Stimulated activated CD4-positive, alpha-beta T cell treated with anti-CD3 and anti-CD28 coated beads, Interleukin-1b, Interleukin-23, amount 100 ng/mL, for 48 hours (primary cell): ENCODE results near the gene QSOX1.

Experiments used
- DNase-seq: peaks from one replicate; pipeline ENCODE4 v3.0.0-alpha.2; 2020

Gene QSOX1

DNA sequence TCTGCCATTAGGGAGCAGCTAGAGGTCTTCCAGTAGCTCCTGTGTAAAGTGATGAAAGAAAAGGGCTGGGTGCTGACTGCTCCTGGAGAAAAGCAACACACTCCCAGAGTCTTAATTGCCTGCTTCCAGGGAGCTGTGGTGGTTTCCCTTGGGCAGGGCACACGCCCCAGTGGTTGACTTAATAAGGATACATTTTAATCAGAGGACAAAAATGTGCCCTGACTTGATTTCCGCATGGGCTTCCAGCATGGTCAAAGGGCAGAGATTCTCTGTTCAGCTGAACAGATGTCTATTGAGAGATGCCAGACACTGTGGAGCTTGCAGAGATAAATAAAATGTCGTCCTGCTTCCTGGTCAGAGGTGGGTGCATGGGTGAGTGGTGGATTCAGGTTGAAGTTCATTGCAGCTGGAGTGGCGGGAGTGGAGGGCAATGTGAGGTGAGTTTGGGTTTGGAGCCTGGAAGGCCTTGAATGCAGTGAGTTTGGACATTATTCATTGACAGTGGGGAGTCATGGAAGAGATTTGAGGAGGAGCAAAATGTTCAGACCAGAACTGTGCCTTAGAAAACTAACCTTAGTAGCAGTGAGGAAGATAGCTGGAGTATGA lies 16.0 kb downstream of the QSOX1 start:
- DNase-seq, result no peak

DNA sequence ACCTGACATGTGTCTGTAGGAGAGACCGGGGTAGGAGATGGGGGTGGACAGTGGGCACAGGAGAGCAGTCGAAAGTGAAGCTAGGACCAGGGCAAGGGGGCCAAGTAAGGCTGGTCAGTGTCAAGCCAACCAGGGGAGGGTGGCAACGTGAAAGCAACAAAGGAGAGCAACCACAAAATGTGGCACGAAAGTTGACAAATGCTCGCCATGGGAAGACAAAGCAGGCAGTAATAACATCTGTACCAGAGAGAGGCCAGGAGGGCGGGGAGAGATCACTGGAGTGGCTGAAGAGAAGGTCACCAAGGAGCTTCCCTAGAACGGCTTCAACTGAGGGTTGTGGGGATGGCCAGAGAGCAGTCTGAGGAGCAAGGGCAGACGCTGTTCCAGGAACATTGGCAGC lies 17.0 kb downstream of the QSOX1 start:
- no peak for DNase-seq

DNA sequence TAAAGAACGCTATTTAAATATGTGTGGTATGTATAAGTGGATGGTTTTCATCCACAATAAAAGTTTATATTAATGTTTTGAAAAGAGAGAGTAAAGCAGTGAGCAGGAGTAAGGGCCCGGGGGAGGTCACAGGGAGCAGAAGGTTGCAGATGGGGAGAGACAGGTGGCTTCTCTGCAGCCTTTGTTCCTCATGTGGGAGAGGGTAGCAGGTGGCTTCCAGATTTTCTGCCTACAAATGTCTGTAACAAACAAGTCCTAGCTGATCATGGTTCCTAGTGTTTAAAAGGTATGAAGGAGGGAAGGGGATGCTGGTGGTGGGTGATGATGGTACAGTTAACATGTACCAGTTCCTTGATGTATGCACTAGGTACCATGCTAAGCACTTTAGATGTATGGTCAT lies 18.8 kb downstream of the QSOX1 start:
- DNase-seq, result no peak

DNA sequence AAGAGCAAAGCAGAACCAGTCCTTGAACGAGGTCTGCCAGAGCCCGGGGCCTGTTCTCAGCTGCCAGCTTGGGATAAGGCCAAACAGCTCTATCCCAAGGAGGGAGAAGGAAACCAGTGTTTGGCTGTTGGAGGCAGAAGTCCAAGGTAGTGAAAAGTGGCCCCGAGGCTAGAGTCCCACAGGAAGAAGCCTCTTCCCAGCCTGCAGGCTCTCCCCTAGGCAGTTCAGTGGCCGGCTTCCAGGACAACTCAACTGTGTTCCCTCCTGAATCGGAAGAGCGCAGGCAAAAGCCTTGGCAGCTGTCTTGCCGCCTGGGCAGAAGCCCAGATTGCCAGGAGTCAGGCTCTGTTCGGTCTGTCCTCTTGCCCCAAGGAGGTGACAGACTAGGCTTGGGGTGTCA lies 19.3 kb downstream of the QSOX1 start:
- DNase-seq, result no peak

DNA sequence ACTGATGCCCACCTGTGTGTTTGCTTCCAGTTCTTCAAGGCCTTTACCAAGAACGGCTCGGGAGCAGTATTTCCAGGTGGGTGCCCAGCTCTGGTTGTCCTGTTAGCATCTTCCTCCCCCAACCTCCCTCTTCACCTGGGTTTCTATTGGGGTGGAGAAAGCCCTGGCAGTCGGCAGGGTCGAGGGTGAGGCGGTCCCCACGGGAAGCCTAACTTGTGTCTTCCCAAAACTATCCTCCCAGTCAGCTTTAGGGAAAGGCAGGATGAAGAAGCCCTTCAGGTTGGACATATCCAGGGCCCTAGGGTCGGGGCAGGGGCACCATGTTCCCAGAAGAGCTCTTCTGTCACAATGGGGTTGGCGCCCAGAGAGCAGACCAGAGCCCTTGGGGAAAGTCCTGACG lies 20.6 kb downstream of the QSOX1 start:
- no peak for DNase-seq

DNA sequence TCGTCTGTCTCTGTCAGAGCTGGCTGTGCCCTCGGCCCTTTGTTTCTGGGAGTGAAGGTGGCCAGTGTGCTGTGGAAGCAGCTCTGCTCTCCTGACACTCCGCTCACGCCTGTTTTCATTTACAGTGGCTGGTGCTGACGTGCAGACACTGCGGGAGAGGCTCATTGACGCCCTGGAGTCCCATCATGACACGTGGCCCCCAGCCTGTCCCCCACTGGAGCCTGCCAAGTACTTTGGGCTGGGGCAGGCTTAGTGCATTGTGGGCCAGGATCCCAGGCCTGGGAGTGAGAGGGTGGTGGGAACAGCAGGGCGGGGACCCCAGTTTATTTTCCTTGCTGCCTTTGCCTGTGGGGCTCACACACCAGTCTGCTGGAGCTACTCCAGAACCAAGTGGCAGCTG lies 21.1 kb downstream of the QSOX1 start:
- DNase-seq, result no peak

DNA sequence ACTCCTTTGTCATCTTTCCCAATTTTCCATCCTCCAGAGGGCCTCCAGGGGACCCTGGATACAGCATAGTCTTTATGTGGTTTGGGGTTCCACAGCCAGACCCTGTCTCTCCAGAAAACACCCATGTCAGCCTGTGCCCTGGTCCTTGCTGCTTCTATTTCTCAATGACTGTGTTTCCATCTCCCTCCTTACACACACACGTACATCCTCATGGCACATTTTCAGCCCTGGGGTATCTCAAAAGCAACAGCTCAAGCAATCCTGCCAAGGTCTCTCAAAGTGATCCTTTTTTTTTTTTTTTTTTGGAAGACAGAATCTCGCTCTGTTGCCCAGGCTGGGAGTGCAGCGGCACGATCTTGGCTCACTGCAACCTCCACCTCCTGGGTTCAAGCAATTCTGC lies 22.3 kb downstream of the QSOX1 start:
- DNase-seq, result no peak

DNA sequence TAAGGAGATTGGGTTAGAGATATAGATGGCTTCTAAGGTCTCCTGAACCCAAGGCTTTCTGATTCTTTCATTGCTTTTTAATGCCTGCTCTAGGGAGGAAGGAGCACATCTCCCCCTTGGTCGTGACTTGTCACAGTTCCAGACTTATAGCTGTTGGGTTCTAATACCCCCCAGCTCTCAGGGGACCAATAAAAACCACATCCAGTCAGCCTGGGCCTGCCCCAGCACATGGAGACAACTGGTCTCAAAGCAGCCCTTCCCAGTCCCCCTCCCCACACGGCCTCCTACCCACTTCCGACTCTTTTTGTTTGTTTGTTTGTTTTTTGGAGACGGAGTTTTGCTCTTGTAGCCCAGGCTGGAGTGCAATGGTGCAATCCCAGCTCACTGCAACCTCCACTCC lies 23.3 kb downstream of the QSOX1 start:
- no peak for DNase-seq

DNA sequence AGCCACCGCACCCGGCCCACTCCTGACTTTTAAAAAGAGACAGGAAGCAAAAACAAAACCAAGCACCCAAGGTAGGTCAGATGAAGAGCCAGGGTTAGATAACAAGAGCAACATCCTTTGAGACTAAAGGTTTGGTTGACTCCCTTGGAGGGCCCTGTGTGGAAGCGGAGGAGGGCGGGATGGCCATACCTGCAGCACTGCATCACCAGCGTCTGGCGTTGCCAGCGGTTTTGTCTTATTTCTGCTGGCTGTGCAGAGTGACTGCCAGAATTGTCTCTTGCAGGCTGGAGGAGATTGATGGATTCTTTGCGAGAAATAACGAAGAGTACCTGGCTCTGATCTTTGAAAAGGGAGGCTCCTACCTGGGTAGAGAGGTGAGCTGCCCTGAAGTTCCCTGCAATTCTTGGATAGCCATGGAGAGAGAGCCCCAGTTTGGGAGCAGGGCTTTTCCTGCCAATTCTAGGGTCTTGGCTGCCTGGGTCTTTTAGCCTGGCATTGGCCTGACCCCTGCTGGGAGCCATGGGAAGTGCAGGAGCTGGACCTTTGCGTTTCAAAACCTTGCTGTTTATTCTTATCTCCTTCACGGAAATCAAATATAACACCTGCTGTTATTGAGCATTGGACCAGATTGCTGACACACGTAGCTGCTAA lies 24.0 kb downstream of the QSOX1 start:
- peak; percentile 57 for DNase-seq

DNA sequence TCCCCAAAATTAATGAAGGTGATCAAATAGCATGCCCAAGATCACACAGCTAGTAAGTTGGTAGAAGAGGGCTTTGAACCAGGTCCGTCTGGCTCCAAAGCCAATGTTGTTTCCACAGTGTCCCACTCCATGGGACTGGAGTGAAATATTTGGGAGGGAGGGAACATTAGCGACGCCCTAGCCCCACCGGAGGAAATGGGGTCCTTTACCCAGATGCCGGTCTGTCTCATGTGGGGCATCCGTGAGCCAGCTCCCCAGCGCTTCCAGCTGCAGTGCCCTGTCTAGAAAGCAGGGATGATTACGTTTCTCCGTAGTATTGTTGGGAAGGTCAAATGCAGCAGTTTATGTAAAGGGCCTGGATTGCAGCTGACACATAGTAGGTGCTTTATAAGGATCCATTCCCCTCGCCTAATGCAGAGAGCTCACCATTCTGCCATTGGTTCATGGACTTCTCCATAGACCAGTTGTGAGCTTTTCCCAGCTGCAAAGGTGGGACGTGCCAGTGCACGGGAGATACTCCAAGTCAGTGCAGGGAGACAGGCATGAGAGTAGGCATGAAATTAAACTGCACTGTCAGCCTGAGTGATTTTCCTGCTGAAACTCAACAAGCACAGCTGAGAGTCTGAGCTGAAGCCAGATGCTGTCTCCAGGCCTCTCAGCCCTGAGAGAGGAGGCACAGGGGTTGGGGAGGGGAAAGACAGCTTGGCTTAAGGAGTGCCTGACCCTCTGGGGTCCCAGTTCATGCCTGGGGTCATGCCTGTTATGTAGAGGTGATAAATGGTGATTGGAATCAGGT lies 24.7 kb downstream of the QSOX1 start:
- no peak for DNase-seq

DNA sequence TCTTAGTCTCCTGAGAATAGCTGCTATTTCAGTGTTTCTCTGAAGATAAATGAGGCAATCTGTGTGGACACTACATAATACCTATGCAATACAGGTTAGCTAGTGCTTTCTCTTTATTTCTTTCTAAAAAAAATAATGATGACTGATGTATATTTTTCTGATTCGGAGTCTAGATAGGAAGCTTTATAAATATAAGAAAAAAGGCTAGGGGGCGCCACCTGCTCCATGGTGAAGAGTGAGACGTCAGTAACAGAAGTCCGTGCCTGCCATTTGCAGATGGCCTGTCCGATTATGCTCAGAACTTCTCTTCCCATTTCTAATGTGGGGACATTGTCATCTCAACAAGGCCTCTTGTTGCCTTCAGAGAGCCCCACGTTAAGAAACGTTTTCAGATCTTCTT lies 26.4 kb downstream of the QSOX1 start:
- no peak for DNase-seq

DNA sequence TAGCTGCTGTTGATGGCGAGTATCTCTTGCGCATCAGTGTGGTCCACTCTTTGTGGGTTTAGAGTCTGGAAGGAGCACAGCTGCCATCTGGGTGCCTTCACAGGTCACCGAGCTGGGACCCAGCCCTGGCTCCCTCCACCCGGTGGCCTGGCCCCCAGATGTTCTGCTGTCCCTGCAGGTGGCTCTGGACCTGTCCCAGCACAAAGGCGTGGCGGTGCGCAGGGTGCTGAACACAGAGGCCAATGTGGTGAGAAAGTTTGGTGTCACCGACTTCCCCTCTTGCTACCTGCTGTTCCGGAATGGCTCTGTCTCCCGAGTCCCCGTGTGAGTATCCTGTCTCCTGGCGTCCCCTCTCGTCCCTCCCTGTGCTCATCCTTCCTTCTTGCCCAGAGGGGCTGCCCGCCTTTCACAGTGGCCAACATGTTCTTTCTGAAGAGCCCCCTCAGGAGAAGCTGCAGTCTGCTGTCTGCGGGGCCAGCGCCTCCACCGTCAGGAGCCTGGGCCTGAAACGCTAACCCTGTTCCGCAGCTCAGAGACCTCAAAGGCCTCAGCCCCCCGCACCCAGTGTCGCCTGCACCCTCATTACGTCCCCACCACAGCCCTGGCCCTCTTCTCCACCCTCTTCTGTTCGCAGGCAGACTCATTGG lies 27.4 kb downstream of the QSOX1 start:
- no peak for DNase-seq

DNA sequence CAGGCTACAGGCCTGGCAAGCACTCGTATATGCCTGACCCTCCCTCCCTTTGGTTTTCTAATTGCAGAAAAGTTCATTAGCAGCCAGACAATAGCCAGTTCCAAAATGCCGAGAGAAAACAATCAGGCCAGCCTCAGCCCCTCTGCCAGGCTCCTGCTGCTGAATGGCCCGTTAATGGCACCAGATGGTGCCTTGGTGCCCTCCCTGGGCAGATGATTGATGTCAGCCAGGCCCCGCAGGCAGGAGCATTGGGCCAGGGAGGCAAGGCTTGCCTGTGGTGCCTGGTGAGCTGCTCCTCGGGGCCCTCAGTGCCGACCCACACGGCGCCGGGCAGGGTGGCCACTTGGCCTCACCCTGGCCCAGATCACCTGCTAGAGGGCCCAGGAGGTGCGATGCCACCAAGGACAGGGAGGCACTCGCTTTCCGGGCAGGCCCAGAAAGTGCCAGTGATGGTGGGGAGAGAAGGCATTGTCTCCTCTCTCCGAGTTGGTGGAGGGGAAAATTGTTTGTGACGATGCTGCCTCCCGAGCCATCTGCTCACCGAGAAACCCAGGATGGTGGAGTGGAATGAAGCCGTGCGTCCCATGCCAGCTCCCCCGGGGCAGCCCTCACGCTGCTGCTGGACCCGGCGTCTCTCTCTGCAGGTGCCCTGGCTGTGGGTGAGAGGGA lies 28.1 kb downstream of the QSOX1 start:
- no peak for DNase-seq

DNA sequence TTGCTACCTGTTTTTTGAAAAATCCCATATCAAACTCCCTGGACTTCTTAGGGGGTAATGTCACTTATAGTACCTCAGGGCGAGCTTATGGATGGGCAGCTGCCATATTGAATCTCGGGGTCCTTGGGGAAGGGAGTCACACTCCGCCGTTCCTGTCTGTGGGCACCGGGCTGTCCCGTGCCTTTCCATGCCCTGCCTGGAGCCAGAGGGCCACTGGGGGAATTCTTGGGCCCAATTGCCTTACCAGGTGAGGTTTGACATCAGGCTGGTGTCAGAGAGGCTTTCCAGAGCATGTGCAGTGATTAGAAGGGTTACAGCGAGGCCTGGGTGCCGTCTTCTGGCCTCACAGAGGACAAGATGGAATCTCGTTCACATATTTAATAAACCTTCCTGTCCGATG lies 28.8 kb downstream of the QSOX1 start:
- no peak for DNase-seq

DNA sequence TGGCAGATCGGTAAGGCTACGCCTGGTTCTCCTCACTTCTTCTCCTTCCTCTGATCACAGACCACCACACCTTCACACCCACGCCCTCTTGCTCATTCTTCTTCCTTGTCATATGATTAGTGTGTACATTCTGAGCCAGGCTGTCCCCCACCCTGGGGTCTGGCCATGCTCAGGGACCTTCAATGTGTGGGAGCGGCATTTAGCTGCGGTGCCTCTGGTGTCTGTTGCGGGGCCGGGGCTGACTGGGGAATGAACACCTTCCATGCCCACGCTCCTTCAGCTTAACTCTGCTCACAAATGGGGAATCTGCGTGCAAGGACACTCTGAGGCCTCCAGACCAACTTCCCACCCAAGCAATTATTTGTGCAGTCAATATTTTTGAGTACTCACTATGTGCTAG lies 29.4 kb downstream of the QSOX1 start:
- no peak for DNase-seq

DNA sequence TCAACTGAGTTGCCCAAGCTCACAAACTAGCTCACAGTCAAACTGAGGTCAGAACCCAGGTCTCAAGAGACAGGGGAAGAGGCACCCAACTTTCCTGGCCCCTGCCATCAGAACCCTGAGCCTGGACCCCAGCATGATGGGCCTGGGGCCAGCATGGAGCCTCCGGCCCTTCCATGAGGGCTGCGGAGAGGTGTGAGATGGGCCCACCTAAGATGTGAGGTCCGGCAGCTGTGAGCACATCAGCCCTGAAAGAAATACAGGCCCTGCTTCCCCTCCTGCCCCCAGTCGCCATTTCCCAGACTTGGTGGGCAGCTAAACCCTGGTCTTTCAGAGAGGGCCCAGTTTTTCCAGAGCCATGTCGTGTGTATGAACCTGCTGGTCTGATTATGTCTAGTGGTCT lies 30.6 kb downstream of the QSOX1 start:
- no peak for DNase-seq

DNA sequence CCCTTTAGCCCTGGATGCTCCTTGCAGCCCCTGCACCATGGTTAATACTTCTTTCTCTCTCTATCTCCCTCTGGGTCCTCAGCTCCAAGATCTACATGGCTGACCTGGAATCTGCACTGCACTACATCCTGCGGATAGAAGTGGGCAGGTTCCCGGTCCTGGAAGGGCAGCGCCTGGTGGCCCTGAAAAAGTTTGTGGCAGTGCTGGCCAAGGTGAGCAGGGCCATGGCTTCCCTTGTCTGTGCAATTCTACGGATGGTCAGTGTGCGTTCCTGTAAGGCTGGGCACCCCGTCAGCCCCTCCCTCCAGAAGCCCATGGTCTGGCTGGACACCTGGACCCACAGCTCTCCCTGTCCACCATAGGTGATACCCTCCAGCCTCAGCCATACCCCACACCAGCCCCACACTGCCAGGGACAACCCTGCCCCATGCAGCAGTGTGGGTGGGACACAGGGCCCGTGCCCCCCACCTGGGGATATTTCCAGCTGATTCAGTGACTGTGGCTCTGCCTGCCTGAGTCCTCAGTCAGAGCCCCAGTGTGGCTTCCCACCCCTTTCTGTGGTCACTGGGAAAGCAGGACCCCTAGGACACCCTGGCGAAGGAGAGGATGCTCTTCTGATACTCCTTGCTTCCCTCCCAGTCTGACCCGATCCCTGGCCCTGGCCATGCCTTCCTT lies 31.4 kb downstream of the QSOX1 start:
- no peak for DNase-seq

DNA sequence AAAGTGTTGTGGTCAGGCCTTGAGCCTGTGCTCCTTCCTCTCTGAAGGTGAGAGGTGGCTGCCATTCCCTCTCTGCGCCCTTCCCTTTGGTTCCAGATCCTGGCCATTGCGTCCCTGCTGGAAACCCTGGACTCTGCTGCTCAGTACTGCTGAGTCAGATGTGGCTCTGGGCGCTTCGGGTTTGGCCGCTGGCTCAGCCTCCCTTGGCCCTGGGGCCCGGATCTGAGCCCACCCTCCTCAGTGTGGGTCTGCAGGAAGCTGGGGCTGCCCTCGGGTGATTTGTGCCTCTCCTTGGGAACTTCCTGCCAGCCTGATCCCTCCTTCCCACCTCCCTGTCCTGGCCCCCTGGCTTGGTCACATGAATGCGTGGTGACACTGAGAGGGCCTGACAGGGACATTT lies 32.2 kb downstream of the QSOX1 start:
- DNase-seq, result no peak

DNA sequence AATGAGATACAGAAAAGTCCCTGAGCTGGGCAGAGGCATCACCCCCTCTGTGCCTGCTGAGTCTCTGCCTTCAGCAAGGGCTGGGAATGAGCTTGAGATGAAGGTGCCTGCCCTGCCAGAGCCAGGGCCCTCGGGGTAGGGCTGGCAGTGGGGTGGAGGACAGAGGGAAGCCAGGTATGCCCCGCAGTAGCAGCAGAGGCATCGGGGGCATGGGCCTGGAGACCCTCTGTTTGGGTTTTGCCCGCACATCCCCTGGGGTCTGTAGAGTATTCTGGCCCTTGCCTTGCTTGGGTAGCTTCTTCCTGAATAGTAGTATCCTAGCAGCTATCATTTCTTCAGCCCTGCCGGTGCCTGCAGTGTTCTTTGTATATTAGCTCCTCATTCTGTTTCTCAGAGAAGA lies 33.0 kb downstream of the QSOX1 start:
- DNase-seq, result no peak

DNA sequence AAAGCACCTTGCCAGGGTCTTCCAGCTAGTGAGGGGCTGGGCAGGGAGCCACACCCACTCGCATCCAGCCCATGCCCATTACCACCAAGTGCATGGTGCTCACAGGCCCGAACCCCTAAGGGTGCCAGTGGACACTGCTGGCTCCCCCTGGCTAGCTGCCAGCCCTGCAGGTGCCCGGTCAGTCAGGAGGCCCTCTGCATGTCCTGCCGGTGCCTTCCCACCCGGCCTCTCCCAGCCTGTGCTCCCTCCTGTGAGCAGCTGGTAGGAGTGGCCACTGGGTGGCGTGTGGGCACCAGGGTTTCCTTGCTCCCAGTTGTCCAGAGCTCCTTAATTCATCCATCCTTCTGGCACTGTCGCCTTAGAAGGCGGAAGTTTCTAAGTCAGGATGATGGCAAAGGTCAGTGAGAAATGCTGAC lies 33.4 kb downstream of the QSOX1 start:
- DNase-seq, result no peak

DNA sequence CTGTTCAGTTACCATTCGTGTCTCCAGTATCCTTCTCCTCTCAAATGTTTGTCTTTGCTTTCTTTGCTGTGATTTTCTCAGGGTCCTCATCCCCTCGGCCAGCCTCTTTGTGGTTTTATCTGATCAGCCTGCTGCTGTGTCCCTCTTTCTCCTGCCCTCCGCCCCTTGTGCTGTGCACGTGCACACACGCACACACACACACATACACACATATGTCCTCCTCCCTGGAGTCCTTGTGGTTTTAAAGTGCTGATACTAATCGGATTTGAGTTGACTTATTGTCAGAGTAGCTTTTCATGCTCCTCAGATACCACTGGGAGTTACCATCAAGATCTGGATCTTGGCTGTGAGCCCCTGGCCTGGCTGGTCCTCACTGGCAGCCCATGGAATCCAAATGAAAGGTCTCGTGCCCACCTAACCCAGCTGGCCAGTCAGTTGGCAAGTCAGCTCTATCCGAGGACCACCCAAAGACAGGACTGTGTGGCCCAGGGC lies 34.1 kb downstream of the QSOX1 start:
- DNase-seq, result no peak

DNA sequence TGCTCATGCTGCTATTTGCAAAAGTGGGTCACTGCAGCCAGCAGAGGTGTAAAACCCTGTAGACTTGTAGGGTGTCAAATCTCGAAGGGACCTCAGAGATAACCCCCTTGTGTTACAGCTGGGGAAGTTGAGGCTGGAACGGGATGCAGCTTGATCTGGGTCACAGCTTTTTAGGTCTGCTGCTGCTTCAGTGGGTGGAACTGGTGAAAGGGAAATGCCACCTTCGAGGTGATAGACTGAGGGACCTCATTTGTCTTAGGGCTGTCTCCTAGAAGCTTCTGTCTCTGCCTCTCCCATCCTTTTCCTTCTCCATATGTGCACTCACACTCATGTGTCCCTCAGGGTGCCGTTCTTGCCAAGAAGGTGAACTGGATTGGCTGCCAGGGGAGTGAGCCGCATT lies 35.4 kb downstream of the QSOX1 start:
- no peak for DNase-seq

DNA sequence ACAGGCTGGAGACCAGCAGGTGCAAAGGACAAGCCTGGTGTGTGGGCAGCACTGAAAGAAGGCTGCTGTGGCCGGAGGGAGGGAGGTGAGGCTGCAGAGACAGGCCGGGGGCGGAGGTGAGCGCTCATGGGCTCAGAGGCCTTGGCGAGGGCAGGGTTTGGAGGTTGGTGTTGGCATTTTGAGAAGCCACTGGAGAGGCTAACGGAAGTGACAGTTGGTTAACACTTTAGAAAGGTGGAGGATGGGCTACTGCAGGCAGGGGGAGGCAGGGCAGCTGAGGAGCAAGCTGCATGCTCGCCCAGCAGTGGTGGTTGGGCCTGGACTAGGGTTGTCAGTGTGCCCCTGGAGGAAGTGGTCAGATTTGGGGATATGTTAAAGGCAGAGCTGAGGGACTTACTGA lies 37.5 kb downstream of the QSOX1 start:
- no peak for DNase-seq
